ENCODE data around the gene TCF4.

The TCF4 gene

DNA sequence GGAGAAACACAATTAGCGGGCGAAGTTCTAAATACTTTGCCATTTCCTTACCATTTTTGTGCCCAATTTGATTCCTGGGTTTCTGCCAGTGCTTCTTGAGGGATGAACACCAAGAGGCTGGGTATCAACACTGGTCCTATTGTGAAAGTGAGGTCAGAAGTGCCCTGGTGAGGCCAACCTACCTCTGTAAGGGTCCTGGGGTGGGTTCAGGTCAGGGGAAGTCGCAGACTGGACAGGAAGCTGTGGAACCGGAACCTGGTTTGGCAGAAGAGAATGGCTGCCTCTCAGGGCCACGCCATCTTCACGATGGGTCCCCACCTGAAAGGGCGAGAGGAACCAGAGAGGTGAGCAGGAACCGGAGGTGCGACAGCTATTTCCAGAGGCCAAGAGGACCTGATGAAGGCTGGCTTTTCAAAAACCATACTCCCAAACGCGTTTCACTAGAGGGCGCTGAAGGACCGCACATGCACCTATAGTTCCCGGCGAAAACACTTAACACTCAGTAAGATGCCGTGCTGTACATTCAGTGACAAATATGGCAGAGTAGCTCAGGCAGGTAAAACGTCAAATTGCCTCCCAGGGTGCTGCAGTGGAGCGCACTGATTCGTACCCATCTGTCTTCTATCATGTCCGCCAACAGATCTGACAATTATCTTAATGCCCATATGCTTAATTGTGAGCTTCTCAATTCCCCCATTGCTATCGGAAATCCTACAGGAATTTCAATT lies 353.5 kb downstream of the TCF4 start:
- DNase-seq (ENCODE audit: low read depth in 2 of 2): peak; percentile 10 to 49

DNA sequence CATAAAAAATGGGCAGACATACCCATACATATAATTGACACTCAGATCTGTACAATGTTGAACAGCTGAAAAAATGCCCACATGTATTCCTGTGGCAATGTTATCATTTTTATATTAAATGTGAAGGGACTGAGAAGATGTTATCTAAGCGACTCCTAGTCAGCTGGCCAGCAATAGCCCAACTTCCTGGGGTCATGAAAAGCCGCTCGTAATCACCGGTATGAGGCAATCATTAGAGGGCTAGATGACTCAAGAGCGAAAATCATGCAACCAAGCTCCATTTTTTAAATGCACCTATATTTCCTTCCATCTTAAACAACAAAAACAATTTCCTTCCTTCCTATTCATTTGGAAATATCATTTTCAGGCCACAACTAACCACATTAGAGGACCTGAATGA lies 354.1 kb downstream of the TCF4 start:
- DNase-seq (ENCODE audit: low read depth in 2 of 2): no peak

DNA sequence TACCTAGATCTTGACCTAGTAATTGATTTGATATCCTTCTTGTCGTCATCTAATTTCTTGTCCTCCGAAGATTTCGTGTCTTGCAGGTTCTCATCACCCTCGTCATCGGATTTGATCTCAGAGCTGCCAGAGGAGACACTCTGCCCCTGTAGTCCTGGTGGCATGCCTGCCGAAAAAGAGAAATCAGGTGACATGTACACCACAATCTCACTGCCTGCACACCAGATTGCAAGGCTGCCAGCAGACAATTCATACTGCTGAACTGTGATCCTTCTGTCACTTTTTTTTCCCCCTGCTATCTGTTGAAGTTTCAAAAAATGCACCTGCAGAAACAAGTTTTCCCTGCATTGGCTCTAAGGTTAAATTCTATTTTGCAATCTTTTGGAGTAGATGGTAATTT lies 355.5 kb downstream of the TCF4 start:
- DNase-seq (ENCODE audit: low read depth in 2 of 2): no peak

DNA sequence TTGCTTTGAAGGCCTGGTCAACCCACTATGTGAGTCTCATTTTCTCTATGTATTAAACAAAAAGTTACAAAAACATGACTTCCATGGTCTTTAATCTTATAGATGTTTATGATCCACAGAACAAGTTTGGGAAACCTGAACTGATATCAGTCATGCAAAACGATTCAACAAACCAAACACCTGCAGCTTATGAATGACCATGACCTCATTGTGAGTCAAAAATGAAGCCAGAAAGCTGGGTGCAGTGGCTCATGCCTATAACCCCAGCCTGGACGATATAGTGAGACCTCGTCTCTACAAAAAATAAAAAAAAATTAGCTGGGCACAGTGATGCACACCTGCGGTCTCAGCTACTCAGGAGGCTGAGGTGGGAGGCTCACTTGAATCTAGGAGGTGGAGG lies 358.3 kb downstream of the TCF4 start:
- DNase-seq (ENCODE audit: low read depth in 2 of 2): no peak

DNA sequence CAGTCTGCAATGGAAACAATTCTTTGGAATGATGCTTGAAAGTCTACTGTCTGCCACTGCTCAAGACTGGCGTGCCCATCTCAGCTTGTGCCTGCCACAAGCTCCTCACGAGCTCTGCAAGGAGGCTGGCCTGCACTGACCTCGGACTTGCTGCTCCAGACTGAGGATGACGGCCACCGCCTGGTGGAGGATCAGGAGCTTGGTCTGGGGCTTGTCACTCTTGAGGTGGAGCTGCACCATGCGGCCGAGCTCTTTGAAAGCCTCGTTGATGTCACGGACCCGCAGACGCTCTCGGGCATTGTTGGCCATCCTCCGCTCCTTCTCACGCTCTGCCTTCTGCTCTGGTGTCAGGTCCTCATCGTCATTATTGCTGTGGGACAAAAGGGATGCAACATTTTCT lies 359.3 kb downstream of the TCF4 start:
- no peak for DNase-seq (ENCODE audit: low read depth in 2 of 2)

DNA sequence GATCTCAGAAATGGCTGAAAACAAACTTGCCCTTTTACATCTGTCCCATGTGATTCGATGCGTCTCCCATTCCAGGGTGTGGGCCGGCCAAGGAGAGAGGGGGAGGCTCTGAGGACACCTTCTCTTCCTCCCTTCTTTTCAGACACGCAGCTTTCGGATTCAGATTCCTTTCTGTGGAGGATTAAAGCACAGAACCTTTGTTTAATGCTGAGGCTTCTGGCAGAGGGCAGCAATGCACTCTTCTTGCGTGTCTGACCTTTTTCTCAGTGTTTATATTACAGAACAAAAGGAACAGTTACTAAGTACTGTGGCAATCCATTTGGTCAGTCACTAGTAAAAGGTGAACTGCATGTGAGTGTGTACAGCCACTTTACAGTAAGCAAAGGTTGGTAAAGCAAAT lies 359.8 kb downstream of the TCF4 start:
- no peak for DNase-seq (ENCODE audit: low read depth in 2 of 2)

DNA sequence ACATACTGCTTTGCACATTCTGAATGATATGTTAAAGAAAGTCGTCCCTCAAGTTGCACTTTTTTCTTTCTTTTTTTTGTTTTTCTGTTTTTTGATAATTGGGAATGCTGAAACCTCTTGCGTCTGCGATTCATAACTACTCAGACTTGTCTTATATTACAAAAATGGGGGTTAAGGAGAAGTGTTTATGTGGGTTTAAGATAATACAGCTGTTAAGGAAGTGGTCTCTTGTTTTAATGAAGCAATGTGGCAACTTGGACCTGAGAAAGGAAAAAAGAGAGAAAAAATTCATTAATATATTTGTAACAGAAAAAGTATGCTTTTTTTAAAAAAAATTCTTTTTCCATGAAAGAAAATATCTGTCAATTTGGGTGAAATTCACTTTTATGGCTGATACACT lies 360.2 kb downstream of the TCF4 start:
- no peak for DNase-seq (ENCODE audit: low read depth in 2 of 2)

DNA sequence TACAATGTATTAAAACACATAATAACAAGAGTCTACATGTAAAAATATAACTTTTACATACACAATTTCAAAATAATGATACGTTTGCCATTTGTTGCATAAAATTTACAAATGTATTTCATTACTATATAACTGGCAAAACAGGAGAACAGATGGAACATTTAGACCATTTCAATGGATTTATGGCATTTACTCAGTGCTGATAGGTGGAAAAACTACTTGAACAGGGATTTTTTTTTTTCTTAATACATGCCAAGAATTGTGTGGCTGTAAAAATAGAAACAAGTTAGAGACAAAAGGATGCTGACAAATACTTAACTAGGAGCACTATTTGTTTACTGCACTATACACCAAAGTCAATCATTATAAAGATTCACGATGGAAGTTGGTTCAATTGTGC lies 361.9 kb downstream of the TCF4 start:
- DNase-seq (ENCODE audit: low read depth in 2 of 2): no peak

DNA sequence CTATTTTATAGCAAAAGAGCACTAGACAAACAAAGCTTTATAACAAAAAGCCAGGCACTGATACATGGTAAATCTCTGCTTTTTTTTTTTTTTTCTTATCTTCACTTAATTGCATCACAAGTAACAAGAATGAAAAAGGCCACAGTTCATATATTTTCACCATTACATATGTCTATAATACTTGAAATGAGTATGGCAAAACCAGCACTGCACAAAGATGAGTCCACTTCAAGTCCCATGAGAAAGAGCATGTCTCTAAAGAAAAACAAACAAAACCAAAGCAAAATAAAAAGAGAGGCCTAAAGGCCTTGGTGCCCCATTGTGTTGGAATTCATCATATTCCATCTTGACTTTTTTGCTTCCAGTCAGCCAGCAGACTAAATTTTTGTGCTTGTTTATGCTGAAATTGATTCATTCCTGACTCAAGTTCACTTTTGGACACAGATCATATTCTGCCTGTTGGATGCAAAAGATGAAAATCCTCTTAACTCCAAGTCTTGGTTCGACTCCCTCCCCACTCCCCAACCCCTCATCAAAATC lies 363.8 kb downstream of the TCF4 start:
- DNase-seq (ENCODE audit: low read depth in 2 of 2): no peak

DNA sequence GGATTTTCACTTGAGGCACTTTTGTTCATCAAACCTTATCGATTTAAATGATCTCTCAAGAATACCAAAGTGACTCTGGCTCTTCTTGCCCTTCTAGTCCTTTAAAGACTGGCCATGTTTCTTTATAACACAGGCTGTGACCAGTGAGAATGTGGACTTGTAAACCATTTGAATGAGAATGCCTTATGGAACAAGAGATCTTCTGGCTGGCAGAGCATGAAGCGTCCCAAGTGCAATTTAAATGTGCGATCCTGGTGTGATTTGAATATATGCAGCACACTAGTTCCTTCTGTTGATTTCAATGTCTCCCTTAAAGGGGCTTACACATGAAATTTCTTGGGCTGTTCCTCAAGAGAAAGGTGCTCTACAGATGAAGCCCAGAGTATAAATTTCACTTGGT lies 366.4 kb downstream of the TCF4 start:
- DNase-seq (ENCODE audit: low read depth in 2 of 2): no peak

DNA sequence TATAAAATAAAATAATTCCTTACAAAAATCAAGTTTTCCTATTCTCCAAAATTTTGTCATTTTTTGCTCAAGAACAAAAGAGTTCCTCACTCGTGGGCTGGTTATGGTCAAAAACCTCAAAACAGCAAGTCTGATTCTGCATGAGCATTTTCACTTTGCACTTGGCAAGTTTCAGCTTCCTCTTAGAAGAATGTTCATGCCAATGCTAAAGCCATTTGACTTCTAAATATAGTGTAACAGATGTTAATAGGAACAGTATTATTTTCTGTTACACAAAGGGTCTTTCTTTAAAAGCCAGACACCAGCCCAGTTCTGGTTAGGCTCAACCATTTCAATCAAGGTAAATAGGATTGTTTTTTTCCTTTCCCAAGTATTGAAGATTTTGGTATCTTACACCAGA lies 367.5 kb downstream of the TCF4 start:
- DNase-seq (ENCODE audit: low read depth in 2 of 2): no peak

DNA sequence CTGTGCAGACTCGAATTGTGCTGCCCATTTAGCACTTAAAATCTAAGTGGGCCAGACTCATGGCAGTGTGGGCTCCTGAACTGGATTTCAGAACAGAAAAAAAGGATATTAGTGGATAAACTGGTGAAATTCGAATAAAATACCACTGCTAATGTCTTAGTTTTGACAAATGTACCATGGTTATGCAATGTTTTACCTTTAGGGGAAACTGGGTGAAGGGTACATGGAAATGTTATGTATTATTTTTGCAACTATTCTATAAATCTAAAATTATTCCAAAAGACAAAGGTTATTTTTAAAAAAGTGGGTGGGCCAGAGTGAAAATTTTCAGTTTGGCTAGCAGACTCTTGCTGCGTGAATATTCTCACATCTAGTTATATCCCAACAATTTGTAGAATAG lies 368.2 kb downstream of the TCF4 start:
- no peak for DNase-seq (ENCODE audit: low read depth in 2 of 2)

DNA sequence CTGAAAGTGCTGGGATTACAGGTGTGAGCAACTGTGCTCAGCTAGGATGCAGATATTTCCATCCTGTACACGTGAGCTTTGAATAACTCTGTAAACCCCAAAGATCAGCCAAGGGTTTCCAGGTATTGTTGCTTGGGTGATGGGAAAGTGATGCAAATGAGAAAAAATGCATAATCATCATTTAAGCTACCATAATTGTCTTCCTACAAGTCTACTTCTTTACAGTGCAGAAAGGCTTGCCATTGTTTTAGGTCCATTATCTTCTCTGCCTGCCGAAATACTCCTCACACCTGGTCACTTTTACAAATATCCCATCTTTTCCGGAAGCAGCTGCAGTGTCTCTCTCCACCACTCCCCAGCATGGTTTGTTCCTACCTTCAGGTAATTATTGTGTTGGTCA lies 368.9 kb downstream of the TCF4 start:
- DNase-seq (ENCODE audit: low read depth in 2 of 2): no peak

DNA sequence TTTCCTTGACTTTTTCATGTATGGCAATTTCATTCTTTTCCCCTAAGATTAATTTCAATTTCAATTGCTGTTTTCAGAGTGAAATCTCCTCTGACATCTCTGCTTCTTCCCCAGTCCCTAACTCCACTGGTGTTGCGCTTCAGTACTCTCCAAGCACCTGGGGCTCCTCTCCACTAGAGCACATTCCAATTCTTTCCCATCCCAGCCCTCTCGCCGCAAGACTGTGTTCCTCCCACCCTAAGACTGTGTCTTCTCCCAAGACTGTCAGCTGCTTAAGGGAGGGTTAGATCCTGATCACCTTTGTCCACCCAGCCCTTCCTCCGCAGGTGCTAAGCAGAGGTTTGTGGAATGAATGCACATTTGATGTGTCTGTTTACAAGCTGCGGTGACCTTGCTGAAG lies 373.0 kb downstream of the TCF4 start:
- no peak for DNase-seq (ENCODE audit: low read depth in 2 of 2)

DNA sequence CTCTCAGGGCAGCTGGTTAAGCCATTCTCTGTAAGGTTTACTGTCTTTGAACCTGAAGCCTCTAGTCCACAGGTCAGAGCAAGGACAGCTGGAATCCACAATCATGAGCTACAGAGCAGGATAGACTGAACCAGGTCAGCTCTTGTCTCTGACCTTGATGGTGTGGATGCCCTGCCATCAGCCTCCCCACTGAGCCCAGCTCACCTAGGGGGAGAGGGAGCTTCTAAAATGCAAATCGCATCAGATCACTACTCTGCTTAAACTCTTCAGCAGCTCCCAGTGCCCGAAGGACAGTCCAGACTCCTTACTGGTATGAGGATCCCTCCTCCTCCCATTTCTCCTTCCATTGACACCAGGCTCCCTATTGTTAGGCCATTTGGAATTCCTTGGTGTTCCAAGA lies 373.5 kb downstream of the TCF4 start:
- no peak for DNase-seq (ENCODE audit: low read depth in 2 of 2)

DNA sequence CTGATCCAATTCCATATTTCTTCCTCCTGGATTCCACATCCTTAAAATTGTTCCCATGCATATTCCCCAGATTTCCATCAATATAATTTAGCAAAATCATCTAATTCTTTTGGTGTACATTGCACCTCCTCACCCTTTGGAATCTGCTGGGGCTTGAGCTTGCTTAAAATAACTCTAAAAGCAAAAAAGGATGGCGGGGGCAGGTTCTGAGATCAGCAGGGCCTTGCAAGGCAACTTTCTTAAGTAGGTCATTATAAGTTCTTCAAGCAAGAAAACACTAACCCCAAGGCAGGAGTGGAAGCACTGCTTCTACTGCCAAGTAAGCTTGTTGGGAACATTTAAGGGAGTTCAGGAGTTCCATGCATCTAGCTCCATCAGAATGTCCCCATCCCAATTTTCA lies 374.4 kb downstream of the TCF4 start:
- DNase-seq (ENCODE audit: low read depth in 2 of 2): no peak

DNA sequence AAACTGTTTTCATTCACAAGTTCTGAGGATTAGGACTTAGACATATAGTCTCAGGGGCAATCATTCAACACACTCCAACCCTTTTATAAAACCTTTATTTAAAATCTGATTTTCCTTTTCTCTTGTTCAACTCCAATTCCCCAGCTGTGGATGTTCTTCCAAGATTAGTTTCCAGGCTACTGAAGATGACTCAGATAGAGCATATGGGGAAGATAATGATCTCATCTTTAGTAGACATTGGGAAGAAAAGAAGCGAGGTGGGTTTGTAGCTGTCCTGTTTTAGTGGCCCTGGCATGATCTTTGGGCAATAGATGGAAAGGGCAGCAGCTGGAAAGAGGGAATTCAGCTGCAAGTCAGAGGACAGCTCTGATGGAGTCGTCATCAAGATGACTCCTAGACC lies 381.1 kb downstream of the TCF4 start:
- DNase-seq (ENCODE audit: low read depth in 2 of 2): no peak

DNA sequence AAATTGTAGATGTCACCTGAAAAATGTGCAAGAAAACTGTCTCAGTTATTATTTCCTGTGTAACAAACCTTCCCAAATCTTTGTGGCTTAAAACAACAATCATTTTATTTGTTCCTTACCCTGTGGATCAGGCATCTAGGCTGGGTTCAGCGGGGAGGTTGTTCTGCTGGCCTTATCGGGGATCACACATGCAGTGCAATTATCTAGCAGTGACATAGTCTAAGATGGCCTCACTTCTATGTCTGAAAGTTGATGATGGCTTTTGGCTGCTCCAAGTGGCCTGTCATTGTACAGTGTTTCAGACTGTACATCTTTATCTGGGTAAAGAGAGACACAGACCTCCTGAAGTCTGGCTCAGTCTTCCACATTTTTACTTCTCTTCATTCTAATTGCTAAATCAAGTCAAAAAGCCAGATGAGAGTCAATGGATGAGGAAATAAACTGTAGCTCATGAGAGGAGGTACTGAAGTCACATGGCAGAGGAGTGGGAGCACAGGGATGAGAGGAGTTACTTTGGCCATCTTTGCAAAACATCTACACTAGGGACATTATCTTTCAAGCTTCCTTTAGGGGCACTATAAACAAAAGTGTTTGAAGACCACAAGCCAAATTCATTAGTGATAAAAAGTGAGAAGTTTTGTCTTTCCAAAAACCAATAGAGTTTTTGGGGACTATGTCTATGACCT lies 385.6 kb downstream of the TCF4 start:
- no peak for DNase-seq (ENCODE audit: low read depth in 2 of 2)

DNA sequence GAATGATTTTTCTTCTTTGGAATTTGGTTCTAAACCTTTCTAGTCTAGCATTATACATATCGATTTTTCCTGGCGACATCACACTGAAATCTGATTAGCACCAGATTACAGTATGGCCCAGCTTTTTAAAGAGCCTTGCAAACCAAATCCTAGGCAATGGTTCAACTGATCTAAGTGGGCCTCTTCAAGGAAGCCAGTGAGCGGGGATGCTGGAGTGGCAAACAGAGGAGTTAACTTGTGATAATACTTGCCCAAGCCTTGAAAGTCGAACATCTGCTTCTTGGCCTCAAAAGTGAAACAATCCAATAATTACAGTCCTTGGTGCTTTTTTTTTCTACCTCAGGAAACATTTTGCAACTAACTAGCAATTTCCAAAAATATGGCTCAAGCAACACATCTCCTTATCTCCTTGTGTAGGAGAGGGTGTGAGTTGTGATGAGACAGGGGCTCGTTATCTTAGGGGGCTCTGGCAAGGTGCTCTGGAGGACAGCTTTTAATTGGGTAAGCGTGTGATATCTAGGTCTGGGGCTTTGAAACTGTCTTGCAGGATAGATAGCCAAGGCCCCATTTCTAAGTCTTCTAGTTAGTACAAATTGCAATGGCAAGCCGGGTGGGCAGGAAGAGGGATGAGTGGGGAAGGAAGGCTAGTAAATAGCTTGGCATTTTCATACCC lies 388.6 kb downstream of the TCF4 start:
- no peak for DNase-seq (ENCODE audit: low read depth in 2 of 2)

DNA sequence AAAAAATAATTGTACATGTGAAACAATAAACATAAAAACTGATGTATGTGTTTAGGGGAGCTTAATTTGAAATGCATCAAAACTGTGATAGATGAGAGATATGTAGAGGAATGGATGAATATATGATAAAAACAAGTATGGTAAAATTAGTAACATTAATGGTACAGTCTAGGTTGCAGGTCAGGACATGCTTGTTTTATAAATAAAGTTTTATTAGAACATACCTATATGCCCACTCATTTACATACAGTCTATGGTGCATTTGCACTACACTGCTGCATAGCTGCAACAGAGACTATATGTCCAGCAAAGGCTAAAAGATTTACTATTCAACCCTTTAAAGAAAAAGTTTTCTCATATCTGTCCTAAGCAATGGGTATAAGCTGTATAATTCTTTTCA lies 392.1 kb downstream of the TCF4 start:
- DNase-seq (ENCODE audit: low read depth in 2 of 2): no peak

DNA sequence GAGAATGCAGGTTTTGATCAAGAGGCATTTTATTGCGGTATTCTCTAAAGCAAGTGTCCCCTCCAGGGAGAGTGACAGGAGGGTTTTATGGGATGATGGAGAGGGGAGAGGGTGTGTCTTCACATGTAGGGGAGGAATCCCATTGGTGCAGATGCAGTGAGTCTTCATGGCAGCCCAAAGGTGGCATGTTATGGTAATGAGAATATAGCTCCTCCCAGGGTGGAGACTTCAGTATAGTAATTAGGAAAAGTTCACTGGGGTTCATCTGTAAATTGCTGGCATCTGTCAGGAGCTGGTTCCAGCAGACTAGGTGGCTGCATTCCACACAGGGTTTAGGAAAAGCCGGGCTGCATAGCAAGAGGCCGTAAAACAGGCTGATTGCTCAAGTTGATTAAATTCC lies 398.0 kb downstream of the TCF4 start:
- DNase-seq (ENCODE audit: low read depth in 2 of 2): no peak

DNA sequence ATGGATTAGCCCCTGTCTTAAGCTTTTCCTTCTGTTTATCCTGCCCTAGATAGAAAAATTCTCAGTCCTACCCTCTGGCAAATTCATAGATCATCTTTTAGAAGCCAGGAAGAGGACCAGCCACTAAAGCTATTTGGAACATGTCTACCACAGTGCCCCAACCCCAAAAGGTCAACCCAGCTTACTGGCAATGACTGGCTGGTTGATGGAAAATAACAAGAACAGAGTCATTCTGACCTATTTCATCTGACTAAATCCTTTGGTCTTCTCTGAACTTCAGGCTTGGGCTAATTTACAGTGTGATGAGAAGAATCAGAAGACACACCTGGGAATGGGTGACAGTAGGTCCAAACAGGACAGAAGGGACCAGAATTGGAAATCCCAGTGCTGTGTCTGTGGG lies 401.4 kb downstream of the TCF4 start:
- no peak for DNase-seq (ENCODE audit: low read depth in 2 of 2)

DNA sequence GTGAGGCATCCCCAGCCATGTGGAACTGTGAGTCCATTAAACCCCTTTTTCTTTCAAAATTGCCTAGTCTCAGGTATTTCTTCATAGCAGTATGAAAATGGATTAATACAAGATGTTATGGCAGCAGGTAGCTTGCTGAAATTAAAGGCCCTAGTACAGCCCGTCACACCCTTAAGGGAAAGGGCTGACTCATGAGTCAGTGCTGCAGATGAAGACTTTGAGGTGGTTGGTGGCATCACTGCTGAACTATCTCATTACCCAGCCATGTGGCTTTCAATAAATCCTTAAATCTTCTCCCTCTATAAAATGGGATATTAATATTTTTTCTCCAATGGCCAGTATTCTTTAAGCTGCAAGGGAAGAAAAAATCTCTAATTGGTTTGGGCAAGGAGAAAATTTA lies 402.6 kb downstream of the TCF4 start:
- DNase-seq (ENCODE audit: low read depth in 2 of 2): no peak
